HG03565 (cell line): ENCODE measurements around the gene KRTAP20-2.

Source experiments
- ATAC-seq: cut with Tn5 transposase; IDR thresholded peaks from one replicate; pipeline ENCODE4 v1.9.1; 2021; ENCODE audit warnings: mild to moderate bottlenecking, moderate library complexity; ENCODE audit not compliant: unreplicated experiment

KRTAP20-2 gene

DNA sequence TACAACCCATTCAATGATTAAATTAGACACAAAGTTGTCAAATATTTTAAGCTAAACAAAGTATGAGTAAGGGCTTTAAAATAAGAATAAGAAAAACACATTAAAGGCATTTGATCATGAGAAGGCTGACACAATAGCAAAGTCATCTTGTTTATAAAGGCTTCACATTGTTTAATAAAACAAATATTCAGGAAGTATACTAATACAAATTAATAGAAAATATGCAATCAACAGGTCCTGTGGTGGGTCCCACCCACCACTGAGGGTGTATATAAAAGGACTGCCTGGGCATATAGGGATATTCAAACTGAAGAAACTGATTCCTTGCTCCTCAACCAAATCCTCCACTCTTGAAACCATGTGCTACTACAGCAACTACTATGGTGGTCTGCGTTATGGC lies at the start of gene KRTAP20-2:
TSS of gene KRTAP20-2 (plus strand) at position 301 of the 400 bp plus-strand sequence. CDS start at position 359, 58 bp downstream.
- ATAC-seq, result no peak

DNA sequence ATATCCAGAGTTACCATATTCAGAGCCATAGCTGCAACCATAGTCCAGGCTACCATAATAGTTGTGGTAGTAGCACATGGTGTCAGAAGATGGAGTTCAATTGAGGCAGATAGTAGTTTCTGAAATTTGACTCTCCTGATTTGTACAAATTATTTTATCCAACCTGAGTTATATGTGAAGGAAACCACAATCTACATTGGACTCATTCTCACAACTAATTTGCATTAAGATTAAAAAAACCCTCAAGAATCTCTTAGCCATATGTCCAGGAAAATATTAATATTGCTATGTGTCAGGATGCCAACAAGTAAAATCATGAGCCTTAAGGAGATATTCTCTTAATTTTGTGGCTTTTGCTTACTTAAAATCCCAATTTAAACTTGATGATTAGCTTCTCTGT lies 44.7 kb upstream of the KRTAP20-2 start, which contains the start of gene KRTAP22-2:
TSS of gene KRTAP22-2 (minus strand) at position 101 of the 400 bp plus-strand sequence.
- no peak for ATAC-seq

DNA sequence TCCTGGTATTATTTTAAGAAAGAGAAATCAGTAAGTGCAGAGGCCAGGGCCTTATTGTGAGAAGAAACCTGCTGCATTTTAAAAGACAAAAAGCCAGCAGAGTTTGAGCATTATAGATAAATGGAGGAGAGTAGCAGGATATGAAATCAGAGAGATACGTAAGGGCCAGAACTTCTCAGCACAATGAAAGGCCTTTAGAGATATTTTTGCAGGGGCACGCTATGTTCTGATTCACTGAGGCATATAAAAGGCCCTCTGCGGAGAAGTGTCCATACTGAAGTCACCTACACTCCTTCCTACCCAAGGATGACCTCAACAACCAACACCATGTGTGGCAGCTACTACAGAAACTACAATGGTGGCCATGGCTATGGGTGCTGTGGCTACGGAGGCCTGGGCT lies 42.9 kb upstream of the KRTAP20-2 start, which contains the start of gene KRTAP6-3:
TSS of gene KRTAP6-3 (plus strand) at position 301 of the 400 bp plus-strand sequence. CDS start at position 307, 6 bp downstream.
- no peak for ATAC-seq

DNA sequence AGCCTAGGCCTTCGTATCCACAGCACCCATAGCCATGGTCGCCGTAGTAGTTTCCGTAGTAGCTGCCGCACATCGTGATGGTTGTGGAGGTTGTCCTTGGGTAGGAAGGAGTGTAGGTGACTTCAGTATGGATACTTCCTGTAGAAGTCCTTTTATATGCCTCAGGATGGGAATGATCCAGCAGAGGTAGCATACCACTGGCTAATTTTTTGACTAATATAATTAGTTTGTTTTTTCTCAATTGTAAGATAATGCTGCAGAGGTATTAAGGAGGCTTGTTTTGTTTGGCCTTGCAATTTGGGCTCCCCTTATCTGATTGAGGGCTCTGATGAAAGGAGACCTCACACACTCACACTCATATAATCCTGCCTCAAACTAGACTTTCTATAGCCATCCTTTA lies 36.2 kb upstream of the KRTAP20-2 start, which contains the start of gene KRTAP6-2:
TSS of gene KRTAP6-2 (minus strand) at position 101 of the 400 bp plus-strand sequence. CDS start at position 73, 28 bp downstream.
- ATAC-seq, result no peak

DNA sequence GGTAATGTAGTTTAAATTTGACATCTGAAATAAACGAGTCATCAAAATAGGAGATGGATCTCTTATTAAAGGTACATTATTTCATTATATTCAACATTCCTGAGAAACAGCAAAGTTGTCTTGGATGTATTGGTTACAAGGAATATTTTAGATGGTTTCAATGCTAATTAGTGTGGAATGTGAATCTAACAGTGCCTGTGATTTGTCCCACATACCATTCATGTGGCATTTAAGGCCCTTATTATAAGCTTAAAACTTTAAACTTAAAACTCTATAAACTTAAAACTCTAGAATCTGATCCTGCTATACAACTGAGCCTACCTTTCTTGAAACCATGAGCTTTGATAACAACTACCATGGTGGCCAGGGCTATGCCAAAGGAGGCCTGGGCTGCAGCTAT lies 34.2 kb upstream of the KRTAP20-2 start, which contains the start of gene KRTAP22-1:
TSS of gene KRTAP22-1 (plus strand) at position 301 of the 400 bp plus-strand sequence.
- no peak for ATAC-seq

DNA sequence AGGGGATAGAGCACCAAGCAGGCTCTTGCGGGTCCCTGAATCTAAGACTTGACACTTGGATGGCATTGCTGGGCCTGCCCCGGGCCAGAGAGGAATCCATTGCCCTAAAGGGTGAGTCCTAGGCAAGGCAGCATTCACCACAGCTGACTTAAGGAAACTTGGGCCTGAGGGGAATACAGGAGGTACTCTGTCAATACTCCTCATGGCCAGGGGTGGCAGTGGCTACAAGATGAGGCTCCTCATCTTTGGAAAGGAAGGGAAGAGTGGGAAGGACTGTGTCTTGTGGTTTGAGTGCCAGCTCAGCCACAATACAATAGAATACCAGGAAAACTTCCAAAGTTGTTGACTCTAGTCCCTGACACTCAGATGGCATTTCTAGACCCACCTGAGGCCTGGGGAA lies 29.0 kb upstream of the KRTAP20-2 start:
- no peak for ATAC-seq

DNA sequence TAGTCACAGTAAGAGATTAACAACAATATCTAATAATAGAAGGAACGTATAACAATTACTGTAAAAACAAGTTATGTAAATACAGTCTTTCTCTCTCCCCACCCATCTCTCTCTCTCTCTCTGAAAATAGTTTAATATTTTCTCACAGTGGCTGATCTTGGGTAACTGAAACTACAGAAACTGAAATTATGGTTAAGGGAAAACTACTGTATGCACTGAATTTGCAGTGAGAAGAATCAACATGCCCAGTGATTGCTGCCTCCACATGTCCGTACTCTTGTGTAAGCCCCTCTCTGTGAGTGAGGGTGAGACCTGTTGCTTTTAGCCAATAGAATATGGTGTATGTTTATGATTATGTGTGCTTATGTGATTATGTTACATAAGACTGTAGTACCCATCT lies 22.9 kb upstream of the KRTAP20-2 start:
- no peak for ATAC-seq

DNA sequence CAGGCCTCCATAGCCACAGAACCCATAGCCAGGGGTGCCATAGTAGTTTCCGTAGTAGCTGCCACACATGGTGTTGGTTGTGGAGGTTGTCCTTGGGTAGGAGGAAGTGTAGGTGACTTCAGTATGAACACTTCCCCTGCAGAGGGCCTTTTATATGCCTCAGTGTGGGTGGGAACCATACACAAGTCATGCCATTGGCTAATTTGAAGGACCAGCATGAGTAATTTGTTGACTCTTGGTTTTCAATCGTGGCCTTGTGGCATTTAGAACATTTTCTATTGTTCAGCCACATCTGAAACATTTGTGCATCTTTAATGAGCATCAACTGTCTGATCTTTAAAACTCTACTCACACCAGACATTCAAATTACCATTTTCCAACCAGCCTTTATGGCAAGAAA lies 21.2 kb upstream of the KRTAP20-2 start, which contains the start of gene KRTAP6-1:
TSS of gene KRTAP6-1 (minus strand) at position 95 of the 400 bp plus-strand sequence. CDS start at position 69, 26 bp downstream.
- no peak for ATAC-seq

DNA sequence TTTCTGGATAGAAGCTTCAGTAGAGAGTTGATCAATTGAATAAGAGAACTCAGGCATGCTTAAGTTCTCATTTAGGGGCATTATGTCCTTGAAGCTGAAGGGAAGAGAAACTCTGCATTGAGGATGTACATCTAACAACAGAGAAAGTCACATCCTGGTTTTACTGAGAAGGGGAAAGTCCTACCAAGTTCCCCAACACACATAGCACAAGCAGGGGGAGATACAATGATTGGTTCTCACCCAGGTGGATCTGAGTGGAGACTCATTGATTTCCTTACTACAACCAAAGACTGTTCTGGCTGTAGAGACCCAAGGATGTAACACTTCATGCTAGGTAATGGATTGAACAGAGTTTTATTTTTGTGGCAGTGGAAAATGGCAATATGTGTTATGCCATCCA lies 19.8 kb upstream of the KRTAP20-2 start:
- no peak for ATAC-seq

DNA sequence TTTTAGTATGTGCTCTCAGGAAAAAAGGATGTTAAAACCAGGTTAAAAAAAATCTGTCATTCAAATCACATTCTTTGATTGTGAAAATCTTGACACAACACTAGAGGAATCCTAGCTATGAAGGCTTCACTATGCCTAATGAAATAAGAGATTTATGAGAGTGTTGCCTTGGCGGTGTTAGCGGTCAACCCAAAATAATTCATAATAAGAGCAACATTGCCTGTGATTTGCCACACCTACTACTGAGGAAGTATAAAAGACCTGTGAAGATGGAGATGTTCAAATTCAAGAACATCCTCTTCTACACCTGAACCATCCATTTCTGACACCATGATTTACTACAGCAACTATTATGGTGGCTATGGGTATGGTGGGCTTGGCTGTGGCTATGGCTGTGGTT lies 18.9 kb upstream of the KRTAP20-2 start, which contains the start of gene KRTAP20-1:
TSS of gene KRTAP20-1 (plus strand) at position 301 of the 400 bp plus-strand sequence. CDS start at position 331, 30 bp downstream.
- no peak for ATAC-seq

DNA sequence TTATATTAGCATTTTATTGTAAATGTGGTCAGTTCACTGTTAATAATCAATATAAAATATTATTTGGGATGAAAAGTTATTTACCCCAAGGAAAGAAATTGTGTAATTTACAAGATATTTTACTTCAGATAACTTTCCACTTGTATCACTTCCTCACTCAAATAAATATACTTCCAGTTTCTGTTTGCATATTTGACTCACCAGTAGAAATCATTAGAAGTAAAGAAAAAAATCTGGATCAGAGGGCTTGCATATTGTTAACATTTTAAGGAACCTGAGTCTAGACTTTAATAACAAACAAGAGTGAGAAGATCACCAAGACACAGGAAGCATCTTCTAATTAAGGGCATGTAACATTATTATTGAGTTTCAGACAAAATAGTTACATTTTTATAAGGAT lies 14.9 kb upstream of the KRTAP20-2 start:
- ATAC-seq, result no peak

DNA sequence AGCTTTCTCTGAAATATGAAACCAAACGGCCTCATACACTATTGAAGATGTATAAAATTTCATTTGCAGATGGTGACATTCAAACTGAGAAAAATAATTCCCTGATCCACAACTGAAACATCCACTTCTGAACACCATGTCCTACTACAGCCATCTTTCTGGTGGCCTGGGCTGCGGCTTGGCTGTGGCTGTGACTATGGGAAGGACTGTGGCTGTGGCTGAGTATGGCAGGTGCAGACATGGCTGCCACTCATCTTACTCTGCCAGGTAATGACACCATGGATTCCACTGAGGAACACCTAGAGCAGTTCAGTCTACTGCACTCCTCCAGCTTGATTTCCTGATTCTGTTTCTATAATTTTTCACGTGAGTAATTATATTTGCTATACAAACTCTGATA lies 14.5 kb upstream of the KRTAP20-2 start, which contains the start of gene KRTAP20-4:
TSS of gene KRTAP20-4 (plus strand) at position 106 of the 400 bp plus-strand sequence.
- no peak for ATAC-seq

DNA sequence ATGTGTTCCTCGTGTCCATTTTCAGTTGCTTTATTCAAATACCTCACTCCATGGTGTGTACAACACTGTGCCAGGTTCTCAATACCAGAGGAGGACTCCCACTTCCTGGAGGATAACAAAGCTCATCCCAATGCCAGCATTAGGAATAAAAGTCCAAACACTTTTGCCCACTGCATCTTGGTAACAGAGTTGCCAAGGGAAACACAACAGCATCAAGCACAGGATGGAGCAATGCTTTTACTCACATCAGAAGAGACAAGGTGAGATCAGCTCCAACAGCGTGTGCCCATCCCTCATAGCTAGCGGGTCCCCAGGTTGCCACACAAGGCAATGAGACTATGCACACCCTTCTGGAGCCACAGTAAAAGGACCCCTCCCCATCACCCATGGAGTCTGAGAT lies 11.6 kb upstream of the KRTAP20-2 start:
- ATAC-seq, result no peak

DNA sequence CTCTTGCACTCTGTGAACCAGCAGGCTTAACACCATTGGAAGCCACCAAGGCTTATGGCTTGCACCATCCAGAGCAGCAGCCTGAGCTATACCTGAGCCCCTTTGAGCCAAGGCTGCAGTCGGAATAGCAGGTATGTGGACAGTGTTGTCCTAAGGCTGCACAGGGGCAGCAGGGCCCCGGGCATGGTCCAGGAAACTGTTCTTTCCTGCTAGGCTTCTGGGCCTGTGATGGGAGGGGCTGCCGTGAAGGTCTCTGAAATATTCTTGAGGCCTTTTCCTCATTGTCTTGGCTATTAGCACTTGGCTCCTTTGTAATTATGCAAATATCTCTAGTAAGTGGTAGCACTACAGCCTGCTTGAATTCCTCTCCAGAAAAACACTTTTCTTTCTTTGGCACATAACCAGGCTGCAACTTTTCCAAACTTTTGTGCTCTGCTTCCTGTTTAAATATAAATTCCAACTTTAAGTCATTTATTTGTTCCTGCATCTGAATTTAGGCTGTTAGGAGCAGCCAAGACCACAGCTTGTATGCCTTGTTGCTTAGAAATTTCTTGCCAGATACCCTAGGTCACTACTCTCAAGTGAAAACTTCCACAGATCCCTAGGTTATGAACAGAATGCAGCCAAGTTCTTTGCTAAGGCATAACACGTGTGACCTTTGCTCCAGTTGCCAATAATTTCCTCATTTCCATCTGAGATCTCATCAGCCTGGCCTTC lies 9.4 kb upstream of the KRTAP20-2 start:
- no peak for ATAC-seq

DNA sequence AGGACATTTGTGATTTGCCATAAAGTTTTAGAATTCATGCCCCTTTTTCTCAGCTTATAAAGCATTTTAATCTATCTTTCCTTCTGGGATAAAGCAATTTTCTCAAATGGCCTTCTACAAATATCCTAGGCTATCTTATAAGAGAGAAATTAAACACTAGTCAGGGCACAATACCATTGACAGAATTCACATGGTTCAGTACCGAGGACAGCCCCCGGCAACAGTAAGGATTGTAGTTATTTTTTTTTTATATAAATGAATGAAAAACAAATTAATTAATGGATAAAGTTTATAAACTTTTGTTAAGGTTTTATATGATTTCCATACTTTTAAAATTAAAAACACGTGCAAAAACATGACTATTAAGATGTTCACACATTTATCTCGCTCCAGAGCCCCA lies 6.9 kb upstream of the KRTAP20-2 start:
- no peak for ATAC-seq

DNA sequence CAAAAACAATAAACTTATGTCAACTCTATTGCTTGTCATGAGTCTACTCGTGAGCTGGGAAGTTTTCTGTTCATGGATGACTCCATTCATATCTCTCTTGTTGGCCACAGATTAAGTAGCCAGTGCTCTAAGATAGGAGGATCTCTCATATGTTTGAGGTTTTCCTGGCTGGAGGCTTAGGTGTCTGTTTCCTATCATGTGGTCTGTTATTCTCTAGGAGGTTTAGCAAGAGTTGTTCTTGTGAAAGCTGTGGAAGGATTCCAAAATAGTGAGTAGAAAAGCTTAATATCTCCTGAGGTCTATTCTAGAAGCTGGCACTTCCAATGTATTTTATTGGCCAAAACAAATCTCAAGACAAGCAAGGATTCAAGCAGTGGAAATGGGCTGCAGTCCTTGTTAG lies 5.8 kb upstream of the KRTAP20-2 start:
- ATAC-seq, result no peak

DNA sequence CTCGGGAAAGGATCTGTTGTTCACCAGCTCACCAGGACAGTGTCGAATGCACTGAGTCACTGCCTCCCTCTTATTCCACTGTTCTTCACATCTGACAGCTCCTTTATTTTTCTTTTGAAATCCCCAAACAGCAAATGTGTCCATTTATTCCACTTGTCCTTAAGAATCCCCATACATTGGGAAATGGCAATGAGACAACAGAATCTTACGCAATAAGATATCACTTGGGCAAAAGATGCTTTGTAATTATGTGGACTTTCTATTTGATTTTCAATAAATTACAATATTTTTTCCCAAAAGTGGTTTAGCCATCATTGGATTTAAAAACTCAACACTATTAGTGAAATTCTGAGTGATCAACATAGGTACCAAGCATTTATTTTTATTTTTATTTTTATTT lies 3.7 kb downstream of the KRTAP20-2 start:
- ATAC-seq, result no peak

DNA sequence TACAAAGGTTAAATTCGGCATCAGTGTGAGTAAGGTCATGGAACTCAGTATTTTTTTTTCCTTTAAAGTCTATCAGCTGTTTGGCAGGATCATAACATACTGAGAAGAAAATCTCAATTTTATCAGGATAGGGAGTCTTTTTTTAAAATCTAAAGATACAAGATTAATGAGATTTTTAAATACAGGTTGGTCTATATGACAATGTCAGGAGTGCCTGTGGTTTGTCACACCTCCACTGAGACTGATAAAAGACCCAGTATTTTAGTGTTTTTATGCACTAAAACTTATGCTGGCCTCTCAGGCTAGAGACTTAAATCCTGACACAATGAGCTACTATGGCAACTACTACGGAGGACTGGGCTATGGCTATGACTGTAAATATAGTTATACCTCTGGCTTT lies 7.6 kb downstream of the KRTAP20-2 start, which contains the start of gene KRTAP20-3:
TSS of gene KRTAP20-3 (plus strand) at position 301 of the 400 bp plus-strand sequence.
- ATAC-seq, result no peak

DNA sequence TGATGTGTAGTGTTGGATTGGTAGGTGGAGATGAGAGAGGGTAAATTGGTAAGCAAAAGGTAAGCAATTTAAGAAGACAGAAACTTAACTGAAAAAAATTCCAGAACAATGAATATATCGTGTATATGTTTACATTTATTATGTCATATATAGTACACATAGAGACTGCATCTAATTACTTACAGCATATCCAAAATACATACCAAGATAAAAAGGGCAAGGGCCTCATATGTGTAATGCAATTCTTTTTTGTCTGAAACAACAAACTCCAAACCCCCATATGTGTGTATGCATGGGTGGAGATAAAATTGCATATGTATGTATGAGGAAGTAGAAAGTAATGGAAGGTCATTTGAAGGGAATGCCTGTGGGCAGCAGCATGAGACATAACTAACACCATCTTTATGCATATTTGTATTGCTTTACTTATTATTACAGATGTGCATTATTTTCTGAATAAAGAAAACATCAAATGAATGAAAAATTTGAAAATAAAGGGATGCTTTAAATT lies 12.0 kb downstream of the KRTAP20-2 start:
- no peak for ATAC-seq

DNA sequence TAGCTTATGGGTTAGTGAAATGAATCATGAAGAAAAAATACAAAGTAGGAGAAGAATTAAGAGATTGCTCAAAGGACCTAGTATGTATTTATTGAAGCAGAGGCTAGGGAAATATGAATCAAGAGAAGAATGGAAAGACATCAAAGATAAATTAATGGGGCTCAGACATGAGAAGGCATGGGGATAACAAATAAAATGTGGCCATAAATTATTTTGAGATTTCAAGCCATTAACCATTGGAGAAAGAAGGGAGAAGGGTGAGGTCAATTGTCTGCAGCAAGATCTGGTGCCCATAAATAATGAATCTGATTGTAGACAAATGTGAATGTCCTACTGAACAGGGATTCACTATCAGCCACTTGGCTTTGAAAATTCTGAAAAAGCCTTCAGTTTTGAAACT lies 17.9 kb downstream of the KRTAP20-2 start:
- no peak for ATAC-seq

DNA sequence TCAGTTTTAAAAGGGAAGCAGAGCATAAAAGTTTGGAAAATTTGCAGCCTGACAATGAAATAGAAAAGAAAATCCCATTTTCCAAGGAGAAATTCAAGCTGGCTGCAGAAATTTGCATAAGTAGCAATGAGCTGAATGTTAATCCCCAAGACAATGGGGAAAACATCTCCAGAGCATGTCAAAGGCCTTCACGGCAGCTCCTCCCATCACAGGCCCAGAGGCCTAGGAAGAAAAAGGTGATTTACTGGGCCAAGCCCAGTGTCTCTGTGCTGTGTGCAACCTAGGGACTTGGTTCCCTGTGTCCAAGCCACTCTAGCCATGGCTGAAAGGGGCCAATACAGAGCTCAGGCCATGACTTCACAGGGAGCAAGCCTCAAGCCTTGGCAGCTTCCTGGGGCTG lies 33.8 kb downstream of the KRTAP20-2 start:
- ATAC-seq, result no peak
